Subcutaneous adipose tissue (tissue), 4 donors: ENCODE results near the gene MAP2K2. TPM values are rescaled to one million over a fixed set of nuclear protein-coding genes. Genes with fewer than 3 reads are reported as not detected.

Experiments used
- total RNA-seq, 4 donors: library from RNA; depleted of rRNA; stranded (reverse); fragments of >200 nt; gene quantifications; one replicate each; pipeline ENCODE4 v1.1.0, GENCODE V29; 2016
- TF ChIP-seq, protein P1 (sequence below): fragments of 450-650 bp; IDR thresholded peaks from one replicate; pipeline ENCODE4 v1.5.1; 2016; ENCODE audit warnings: low read depth, mild to moderate bottlenecking, control low read depth, antibody characterized with exemption, moderate library complexity

The MAP2K2 gene
- total RNA-seq, 4 donors from 2014 or later = 39.3 to 66.1 (median 56.3) TPM

DNA sequence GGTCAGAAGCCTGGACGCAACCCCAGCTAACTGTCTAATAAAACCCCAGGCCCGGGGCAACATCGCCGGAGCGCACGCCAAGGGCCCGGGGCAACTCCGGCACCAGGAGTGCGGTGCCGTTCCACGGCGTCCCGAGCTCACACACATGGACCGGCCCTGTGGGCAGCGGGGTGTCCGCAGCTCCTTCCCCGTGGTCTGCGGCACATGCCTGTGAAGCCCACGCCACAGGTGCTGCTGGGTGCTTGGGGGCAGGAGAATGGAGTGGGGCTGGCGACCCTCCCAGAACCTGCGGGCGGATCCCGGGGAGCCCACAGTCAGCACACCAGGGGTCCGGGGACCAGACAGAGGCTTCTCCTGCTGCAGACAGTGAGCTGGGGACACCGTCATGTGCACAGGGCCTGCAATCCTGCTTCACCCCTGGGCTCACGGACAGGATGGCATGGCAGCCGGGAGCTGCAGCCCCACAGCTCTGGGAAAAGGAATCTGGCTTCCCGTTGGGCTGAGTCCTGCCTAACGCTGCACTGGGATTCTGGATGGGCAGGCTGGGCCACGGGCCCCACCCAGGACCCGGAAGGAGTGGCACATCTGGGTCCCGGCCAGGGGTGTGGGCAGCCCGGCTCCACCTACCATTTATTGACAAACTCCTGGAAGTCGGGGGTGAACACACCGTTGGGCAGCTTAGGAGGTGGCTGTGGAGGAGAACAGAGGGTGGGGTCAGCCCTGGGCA lies 29.0 kb downstream of the MAP2K2 start:
- TF ChIP-seq, protein P1, sequence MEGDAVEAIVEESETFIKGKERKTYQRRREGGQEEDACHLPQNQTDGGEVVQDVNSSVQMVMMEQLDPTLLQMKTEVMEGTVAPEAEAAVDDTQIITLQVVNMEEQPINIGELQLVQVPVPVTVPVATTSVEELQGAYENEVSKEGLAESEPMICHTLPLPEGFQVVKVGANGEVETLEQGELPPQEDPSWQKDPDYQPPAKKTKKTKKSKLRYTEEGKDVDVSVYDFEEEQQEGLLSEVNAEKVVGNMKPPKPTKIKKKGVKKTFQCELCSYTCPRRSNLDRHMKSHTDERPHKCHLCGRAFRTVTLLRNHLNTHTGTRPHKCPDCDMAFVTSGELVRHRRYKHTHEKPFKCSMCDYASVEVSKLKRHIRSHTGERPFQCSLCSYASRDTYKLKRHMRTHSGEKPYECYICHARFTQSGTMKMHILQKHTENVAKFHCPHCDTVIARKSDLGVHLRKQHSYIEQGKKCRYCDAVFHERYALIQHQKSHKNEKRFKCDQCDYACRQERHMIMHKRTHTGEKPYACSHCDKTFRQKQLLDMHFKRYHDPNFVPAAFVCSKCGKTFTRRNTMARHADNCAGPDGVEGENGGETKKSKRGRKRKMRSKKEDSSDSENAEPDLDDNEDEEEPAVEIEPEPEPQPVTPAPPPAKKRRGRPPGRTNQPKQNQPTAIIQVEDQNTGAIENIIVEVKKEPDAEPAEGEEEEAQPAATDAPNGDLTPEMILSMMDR = no peak

DNA sequence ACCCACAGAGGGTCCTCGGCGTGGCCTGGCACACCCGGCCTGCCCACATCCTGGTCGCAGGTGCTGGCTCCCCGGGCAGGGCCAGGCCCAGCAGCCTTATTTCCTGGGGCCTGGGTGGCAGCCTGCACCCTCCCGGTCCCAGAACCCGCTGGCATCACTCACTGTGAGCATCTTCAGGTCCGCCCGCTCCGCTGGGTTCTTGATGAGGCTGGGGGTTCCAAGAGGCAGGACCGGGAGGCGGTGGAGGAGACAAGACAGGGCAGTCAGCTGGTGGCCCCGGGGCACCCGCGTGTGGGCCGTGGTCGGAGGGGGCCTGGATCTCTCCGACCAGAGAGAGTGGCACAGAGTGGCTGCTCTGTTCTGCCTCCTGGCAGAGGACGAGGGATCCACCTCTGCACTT lies 29.6 kb downstream of the MAP2K2 start:
- TF ChIP-seq, protein P1 = no peak

GRCh38 chr19:4093643-4094175 lies 30.2 kb downstream of the MAP2K2 start:
- TF ChIP-seq, protein P1 = no peak

GRCh38 chr19:4090356-4091220 lies 33.3 kb downstream of the MAP2K2 start:
- TF ChIP-seq, protein P1 = no peak

DNA sequence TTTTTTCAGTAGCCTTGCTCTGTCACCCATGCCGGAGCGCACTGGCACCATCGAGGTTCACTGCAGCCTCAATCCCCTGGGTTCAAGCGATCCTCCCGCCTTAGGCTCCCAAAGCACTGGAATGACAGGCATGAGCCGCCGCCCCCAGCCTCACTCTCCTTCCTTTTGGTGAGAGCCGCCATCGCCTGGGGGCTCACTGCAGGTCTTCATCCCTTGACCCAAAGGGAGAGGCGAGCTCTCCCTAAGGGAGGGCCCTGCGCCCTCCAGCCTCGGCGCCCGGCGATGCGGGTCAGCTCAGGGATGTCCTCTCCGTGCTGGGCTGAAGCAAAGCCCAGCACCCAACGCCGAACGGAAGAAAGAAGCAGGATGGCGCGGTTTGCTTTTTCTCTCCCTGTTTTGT lies 34.0 kb downstream of the MAP2K2 start:
- TF ChIP-seq, protein P1 = no peak

GRCh38 chr19:4089400-4089908 lies 34.5 kb downstream of the MAP2K2 start:
- TF ChIP-seq, protein P1 = no peak

DNA sequence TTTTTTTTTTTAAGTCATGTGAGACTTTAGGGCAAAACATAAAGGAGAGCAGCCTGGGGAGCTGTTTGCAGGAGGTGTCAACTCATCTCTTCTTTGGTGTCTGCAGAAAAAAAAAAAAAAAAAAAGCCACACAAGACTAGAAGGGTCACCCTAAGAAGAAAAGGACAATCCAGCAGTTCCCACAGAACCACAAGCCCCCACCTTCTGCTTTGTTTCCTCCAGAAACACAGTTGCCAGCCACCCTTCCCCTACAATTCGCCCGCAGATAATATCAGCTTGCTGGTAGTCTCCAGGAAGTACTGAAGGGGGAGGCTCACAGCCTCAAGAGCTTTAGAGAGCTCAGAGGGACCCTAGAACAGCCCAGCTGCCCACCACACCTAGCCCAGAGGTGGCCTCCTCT lies 34.9 kb downstream of the MAP2K2 start:
- TF ChIP-seq, protein P1 = no peak
